HG03064 (cell line): ENCODE measurements around the gene APOM.

Experiments used
- ATAC-seq: cut with Tn5 transposase; IDR thresholded peaks from one replicate; pipeline ENCODE4 v1.9.1; 2021; ENCODE audit warnings: low read depth; ENCODE audit not compliant: unreplicated experiment

Gene APOM

GRCh38 chr6:31655349-31656237, at the start of gene APOM:
Gene APOM (plus strand): TSS chr6:31655894. CDS start chr6:31655967, 73 bp downstream.
- ATAC-seq, result no peak

- ATAC-seq, result no peak
Measured at GRCh38 chr6:31607317-31607716, 48.4 kb upstream of the APOM start.

- ATAC-seq, result no peak
Measured at GRCh38 chr6:31609519-31610406, 45.9 kb upstream of the APOM start.

- no peak for ATAC-seq
Measured at GRCh38 chr6:31610968-31611367, 44.7 kb upstream of the APOM start.

GRCh38 chr6:31614075-31614619, 41.5 kb upstream of the APOM start:
- no peak for ATAC-seq

- no peak for ATAC-seq
Measured at GRCh38 chr6:31614684-31615578, 40.8 kb upstream of the APOM start, which contains the start of gene AIF1. Gene AIF1 (plus strand): TSS chr6:31615234. CDS start chr6:31615330, 96 bp downstream.

- no peak for ATAC-seq
Measured at GRCh38 chr6:31615748-31616147, 39.9 kb upstream of the APOM start.

GRCh38 chr6:31617010-31617409, 38.7 kb upstream of the APOM start:
- no peak for ATAC-seq

GRCh38 chr6:31619805-31620585, 35.7 kb upstream of the APOM start:
- peak; percentile 58 for ATAC-seq

- ATAC-seq, result peak; percentile 41
Measured at GRCh38 chr6:31620586-31621319, 34.9 kb upstream of the APOM start, which contains the start of gene PRRC2A. Gene PRRC2A (plus strand): TSS chr6:31620715. CDS start chr6:31622790, 2,075 bp downstream.

- ATAC-seq, result no peak
Measured at GRCh38 chr6:31621320-31621939, 34.3 kb upstream of the APOM start.

- ATAC-seq, result no peak
Measured at GRCh38 chr6:31621991-31622390, 33.7 kb upstream of the APOM start.

GRCh38 chr6:31622684-31623091, 33.0 kb upstream of the APOM start:
- ATAC-seq, result no peak

- ATAC-seq, result no peak
Measured at GRCh38 chr6:31624070-31624469, 31.6 kb upstream of the APOM start.

- ATAC-seq, result no peak
Measured at GRCh38 chr6:31626952-31627351, 28.7 kb upstream of the APOM start.

GRCh38 chr6:31627690-31628287, 27.9 kb upstream of the APOM start:
- no peak for ATAC-seq

GRCh38 chr6:31629014-31629413, 26.7 kb upstream of the APOM start:
- no peak for ATAC-seq
